Astrocyte of the spinal cord (primary cell): ENCODE measurements around the gene RNF115.

Experiments used
- DNase-seq: peaks from one replicate; pipeline ENCODE4 v3.0.0; 2011; ENCODE audit warnings: low read depth, low spot score
- H3K4me3 ChIP-seq: 2 replicates; pipeline ENCODE4 v1.5.1; 2011; ENCODE audit warnings: low read depth, mild to moderate bottlenecking, low read length, moderate library complexity
- in situ Hi-C: cut with HindIII; loops from 2 replicates; pipeline ENCODE4 v1.10.0; 2017; ENCODE audit warnings: low sequenced_read_pairs
- TF ChIP-seq, protein P1 (sequence below): IDR thresholded peaks from 2 replicates; pipeline ENCODE4 v1.5.1; 2012; ENCODE audit warnings: low read depth, mild to moderate bottlenecking, low read length, inconsistent platforms

Gene RNF115

DNA sequence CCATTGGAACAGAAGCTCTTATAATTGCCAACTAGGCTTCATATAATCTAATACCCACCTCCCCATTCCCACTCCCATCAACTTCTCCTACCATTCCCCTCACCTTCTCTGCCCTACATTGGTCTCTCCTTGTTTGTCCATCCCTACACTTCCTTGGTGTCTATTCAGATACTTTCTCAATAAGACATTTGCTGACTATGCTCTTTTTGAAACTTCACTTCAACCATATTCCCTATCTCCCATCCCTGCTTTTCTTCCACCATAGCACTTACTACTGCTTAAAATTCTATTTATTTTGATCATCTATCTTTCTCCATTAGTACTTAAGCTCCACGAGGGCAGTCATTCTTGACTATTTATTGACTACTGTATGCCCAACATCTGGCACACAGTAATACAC, 64.2 kb downstream of the RNF115 start:
- DNase-seq, result no peak
- in situ Hi-C loops, result no loop called here
- no peak overlapping the region for H3K4me3 ChIP-seq
- TF ChIP-seq, protein P1, sequence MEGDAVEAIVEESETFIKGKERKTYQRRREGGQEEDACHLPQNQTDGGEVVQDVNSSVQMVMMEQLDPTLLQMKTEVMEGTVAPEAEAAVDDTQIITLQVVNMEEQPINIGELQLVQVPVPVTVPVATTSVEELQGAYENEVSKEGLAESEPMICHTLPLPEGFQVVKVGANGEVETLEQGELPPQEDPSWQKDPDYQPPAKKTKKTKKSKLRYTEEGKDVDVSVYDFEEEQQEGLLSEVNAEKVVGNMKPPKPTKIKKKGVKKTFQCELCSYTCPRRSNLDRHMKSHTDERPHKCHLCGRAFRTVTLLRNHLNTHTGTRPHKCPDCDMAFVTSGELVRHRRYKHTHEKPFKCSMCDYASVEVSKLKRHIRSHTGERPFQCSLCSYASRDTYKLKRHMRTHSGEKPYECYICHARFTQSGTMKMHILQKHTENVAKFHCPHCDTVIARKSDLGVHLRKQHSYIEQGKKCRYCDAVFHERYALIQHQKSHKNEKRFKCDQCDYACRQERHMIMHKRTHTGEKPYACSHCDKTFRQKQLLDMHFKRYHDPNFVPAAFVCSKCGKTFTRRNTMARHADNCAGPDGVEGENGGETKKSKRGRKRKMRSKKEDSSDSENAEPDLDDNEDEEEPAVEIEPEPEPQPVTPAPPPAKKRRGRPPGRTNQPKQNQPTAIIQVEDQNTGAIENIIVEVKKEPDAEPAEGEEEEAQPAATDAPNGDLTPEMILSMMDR, result no peak

DNA sequence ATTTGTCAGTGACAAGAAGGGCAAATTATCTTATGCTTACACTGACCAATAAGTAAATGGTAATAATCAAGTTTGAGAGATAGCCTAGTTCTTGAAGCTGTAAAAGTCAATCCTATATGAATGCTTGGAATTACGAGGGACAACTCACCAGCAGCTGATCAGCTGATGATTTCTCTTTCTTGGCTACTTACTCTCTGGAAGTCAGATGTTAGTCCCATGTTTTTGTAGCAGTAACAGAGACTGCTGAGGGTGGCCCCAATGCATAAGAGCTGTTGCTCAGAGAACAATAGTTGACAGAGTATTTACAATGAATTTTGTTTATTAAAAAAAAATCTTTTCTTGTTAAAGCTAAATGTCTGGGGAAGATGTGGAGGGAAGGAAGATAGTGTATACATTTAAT, 65.3 kb downstream of the RNF115 start:
- H3K4me3 ChIP-seq, result no peak overlapping the region
- TF ChIP-seq, protein P1, result no peak
- DNase-seq, result no peak
- in situ Hi-C loops, result no loop called here

DNA sequence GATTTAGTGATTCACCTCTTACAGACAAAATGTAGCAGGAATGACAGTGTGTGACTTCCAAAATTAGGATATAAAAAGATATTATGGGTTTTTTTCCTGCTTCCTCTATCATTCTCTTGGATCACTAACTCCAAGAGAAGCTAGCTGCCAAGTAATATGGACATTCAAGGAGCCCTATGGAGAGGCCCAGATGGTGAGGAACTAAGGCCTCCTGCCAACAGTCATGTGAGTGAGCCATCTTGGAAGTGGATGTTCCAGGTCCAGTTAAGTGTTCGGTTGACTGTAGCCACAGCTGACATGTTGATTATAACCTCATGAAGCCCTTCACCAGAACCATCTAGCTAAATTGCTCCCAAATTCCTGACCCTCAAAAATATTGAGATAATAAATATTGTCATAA, 65.8 kb downstream of the RNF115 start:
- no peak for DNase-seq
- H3K4me3 ChIP-seq, result no peak overlapping the region
- TF ChIP-seq, protein P1, result no peak
- in situ Hi-C loops, result no loop called here

DNA sequence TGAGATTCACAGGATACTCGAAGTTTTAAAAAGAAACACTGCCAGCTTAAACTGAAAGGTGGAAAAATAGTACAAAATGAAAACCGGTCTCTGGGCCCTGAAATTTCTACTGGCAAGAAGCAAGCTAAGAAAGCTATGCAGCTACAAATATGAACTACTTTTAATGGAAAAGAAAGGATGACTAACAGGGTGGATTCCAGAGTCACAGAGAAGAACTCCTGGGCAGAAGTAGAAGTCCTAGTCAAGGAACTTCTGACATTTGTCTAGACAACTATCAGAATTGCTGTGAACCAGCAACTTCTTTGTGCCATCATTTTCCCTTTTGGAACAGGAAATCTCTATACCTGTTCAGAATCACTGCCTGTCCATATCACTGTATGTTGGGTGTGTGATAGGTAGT, 66.5 kb downstream of the RNF115 start:
- TF ChIP-seq, protein P1, result no peak
- no peak overlapping the region for H3K4me3 ChIP-seq
- peak; percentile 17 for DNase-seq
- in situ Hi-C loops, result no loop called here

DNA sequence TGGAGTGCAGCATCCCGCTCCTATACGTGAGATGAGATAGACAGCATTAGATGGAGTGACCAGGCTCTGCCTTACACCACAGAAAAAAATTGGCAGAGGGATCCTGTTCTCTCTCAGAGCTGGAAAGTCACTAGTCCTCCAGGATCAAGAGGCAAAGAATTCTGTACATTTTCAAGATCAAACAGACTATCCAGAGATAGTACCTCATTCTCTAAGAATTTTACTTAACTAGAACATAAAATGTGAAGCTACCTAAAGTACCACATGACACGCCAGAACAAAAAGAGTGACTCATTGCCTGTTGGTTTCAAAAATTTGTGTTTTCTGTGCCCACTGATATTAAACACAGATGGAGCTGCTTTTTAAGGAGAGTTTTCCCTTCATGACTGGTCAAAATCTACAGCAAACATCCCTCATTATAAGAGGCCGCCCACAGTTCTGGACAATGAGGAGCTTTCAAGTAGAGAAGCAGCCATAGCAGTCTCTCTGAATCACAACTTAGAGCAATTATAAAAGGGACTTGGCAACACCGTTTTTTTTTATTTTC, 72.3 kb downstream of the RNF115 start:
- in situ Hi-C loops, result no loop called here
- DNase-seq, result peak; percentile 96
- TF ChIP-seq, protein P1, result no peak
- H3K4me3 ChIP-seq, result no peak overlapping the region

DNA sequence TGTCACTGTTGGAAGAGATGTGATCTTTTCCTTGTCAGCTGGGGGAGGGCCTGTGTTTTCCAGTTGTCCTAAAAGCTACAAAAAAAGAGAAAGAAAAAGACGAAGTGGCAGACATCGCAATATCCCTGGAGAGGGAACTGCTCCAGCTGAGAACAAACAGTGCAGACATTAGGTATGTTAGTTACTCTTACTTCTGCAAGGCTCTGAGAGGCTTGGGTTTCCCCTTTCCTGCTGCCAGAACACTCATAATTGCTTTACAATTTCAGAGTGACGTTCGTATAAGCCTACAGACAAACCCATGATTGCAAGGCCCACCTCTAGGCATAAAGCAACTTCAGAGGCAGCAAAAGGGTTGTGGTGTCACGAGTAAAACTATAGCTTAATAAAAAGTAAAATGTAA, 73.5 kb downstream of the RNF115 start:
- TF ChIP-seq, protein P1, result no peak
- in situ Hi-C loops, result no loop called here
- DNase-seq, result no peak
- H3K4me3 ChIP-seq, result no peak overlapping the region
